Stimulated activated CD8-positive, alpha-beta memory T cell treated with anti-CD3 and anti-CD28 coated beads, Interleukin-4, amount 100 ng/mL, for 4 hours (primary cell): ENCODE measurements around the gene CEND1.
A peak's percentile ranks its signal among the peaks of the same experiment; 100 is the strongest.

ENCODE experiments used
- DNase-seq, 2 donors: peaks; one replicate each; pipeline ENCODE4 v3.0.0-alpha.2; 2020; ENCODE audit warnings: low read depth in 2 of 2, low spot score in 1 of 2

CEND1 gene

GRCh38 chr11:796565-797295 is 6.8 kb upstream of the CEND1 start:
- no peak for DNase-seq

DNA sequence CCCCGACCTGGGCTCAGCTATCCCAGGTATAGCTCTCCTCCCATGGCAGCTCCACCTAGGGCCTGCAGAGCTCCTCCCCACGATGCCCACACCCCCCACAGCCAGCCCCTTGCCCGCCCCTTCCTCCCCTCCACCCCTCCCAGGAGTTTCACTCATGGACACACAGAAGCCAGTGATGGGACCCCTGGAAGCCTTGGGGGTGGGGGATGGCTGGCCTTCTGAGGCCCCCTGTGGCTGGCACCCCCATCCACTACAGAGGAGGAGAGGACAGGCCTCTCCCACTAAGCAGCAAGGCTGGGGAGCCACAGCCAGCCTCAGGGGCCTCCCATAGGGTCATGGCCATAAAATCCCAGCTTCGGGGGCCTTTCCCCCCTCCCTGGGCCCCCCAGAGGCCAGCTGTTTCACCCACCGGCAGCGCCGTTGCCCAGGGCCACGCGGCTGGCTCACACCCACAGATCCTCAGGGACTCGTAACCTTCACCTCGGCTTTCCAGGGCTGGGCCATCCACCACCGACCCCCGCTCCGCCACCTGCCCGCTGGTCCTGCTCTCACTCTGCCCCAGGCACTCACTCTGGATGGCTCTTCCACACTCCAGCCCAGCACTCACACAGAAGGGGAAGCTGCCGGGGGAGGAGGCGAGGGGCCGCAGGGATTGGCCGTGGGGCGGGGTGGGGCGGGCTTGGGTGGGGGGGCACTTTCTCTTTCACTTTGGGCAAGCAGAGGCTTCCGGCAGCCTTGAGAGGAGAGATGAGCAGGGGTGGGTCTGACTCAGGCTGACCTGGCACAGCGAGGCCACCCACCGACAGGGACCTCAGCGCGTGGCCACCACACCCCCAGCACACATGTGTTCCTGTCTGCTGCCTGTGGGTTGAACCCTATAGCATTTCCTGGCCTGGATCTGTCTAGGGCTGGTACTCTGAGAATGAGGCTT is 6.0 kb upstream of the CEND1 start:
- peak; percentile 62 to 77 for DNase-seq

DNA sequence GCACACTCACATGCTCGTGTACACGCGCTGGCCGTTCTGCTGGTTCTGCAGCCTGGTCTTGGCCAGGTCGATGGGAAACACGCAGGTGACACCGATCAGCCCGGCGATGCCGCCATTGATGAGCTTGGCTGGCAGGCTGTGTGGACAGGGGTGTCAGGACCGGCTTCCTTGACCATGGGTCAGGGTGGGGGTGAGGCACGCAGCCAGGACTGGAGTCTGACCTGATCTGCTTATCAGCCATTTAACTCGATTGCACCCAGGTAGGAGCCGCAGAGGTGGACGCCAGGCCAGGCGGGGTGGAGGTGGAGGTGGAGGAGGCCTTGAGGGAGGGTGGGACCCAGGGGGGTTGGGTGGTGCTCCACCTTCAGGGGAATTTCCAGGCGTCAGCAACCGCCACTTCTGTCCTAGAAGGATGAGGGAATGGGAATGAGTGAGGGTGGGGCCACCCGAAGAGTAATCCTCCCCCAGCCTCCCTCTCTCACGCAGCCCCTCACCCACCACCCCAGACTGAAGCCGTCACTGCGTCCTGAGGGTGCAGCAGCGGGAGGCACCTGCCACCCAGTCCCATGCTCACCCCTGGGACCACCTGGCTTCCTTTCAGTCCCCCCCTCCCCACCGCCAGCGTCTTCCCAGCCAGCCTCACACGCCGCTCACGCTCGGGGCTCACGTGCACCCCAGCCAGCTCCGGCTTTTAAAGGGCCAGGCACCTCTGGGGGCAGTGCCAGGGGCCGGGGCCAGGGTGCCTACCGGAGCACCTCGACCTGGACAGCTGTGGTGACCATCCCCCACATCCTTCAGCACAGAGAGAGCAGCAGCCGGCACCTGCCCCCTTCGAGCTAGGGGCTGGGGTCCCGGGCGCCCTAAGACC is 5.1 kb upstream of the CEND1 start:
- DNase-seq = no peak

DNA sequence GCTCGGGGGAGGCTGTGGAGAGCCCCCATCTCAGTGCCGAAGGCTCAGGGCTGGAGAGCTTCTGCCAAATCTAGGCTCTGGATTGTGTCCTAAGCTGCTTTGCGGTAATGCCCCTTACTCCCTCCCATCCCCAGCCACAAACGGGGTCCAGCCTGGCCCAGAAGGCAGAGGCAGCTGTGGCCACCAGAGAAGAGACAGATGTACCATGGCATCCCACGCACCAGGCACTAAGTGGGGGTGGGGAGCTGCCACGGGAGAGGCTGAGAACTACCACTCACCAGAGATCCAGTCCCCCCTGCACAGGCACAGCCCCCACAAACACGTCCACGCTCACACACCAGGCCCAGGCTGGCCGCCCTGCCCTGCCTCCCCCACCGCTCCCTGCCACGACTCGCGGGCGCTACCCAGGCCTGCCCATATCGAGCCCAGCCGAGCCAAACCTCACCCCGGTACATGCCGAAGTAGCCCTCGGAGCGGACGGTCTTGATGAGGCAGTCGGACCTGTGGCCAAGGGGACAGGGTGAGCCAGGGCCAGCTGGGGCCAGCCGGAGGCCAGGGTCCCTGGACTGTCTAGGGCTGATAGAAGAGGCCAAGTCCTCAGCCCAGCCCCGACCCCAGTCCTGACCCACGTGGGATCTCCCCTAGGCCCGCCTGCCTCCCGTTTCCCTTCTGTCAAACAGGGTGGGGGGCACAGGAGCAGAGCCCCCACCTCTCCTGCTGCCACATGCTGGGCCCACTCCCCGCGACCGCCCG is 4.3 kb upstream of the CEND1 start:
- DNase-seq = no peak

DNA sequence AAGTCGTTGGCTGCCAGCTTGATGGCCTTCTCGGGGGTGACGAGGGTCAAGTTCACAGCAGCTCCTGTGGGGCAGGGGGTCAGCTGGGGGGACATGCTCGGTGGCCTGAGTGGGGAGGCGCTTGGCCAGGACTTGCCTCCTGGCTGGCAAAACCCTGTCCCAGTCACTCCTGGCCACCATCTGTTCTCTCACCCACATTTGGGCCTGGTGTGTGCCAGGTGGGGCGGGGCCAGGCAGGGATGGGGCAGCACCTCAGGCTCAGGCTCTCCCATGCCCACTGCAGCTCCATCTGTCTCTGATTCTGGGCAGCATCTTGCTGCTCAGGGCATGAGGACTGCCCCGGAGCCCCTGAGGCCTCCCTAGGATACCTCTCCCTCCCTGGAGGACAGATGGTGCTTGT is 3.7 kb upstream of the CEND1 start:
- DNase-seq = no peak

- no peak for DNase-seq
Measured at GRCh38 chr11:792873-793272, 3.0 kb upstream of the CEND1 start.

- DNase-seq = no peak
Measured at GRCh38 chr11:792535-792821, 2.6 kb upstream of the CEND1 start.

DNA sequence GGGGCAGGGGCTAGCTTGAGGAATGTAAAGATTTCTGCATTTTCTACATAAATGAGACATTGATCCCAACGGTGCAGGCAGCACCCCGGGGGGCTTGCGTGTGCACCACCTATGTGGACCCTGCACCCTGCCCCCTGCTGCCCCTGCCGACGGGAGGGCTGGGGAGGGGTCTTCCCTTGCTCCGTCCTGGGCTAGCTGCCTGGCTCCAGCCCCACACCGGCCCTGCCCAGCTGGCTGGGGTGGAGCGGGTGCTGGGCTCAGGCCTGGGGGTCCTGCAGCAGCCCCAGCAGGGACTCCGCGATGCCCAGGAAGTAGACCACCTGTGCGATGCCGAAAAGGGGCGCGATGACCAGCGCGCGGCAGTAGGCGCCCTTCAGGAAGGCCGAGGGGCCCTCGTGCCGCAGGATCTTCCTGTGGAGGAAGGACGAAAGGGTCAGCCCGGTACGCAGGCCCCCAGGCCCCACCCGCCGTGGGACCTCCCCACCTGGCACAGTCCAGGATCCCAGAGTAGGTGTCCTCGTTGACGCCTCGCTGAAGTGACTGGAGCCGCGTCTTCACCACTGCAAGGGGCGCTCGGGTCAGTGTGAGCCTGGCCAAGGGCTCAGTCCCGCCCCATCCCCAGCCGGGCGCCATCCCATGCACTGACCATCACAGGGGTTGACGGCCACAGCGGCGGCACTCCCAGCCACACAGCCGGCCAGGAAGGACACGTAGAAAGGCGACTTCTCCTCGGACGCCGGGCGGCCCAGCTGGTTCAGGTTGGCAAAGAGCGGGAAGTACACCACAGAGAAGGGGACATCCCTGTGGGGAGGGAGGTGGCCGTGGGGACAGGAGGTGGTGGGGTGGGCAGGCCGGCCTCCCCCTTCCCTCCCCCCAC is 2.0 kb upstream of the CEND1 start:
- no peak for DNase-seq

GRCh38 chr11:790721-791564 is 1.1 kb upstream of the CEND1 start:
- no peak for DNase-seq

DNA sequence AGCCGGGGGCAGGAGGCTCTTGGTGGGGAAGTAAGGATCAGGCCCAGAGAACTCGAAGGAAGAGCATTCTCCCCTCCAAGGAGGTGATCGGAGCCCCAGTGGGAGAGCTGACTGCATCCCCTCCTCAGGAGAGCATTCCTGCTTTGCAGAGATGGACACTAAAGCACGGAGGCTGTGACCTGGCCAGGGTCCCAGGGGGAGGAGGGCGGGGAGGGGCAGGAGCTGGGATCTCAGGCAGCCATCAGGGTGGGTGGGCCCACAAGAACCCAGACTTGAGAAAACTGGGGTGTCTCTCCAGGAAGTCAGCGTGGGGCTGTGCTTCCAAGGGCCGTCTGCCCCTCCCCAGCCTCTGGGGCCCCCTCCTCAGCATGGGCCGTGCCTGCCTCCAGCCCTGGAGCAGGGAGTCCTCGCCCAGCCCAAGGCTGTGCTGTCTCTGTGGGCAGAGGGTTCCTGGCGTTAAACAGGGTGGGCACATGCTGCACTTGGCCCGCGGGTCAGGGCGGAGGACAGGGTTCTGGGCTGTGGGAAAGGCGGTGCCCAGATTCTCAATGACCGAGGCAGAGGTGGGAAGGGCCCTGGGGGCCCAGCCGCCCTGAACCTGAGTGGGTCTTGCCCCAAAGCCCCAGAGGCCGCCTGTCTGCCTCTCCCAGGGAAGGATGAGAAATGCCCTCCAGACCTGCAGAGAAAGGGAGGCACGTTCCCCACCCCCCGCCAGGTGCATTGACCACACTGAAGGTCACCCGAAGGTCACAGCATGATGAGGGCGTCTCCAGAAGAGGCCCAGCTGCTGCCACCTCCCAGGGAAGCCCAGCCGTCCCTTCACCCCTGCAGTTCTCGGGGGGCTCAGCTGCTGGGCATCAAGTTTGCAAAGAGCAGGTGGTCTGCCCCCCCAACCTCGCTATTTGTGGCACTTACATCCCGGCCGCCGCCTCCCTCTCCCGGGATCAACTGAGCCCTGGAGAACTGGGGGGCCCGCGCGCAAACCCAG is 643 bp downstream of the CEND1 start:
- DNase-seq = no peak

- DNase-seq = no peak
Measured at GRCh38 chr11:788009-788640, 1.8 kb downstream of the CEND1 start.

GRCh38 chr11:787084-787675 is 2.7 kb downstream of the CEND1 start:
- no peak for DNase-seq

DNA sequence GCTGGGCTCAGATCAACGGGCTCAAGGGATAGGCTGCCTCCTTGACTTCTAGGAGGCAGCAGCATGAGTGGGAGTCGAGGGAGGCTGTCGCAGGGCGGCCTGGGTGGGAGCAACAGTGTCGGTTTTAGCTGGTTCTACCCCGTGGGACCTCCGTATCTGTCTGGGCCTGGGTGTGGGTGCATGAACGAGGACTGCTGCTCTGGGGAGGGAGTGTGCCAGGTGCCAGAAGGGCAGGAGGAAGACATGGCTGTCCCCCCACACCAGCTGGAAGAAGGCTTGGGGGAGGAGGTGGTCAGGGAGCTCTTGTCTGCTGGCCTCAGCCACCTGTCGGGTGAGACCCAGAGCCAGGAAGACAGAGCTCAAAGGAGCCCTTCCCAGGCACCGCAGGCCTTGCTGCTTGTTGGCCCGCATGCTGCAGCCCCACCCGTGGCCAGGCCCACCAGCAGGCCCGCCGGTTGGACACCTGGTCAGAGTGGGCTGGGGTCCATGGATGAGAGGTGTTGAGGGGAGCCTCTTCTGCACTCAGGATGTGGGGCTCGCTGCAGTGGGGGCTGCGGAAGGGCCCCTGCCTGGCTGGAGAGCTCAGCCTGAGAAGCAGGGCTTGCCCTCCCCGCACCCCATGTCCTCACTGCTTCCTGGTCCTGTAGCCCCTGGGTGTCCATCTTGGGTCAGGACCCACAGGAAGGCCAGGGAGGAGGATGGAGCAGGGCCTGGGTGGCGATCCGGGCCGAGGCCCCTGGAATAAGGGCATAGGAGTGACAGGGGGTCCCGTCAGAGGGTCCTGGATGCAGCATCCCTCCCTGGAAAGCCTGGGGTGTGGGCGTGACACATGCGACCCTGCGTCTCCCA is 3.4 kb downstream of the CEND1 start:
- DNase-seq = no peak

DNA sequence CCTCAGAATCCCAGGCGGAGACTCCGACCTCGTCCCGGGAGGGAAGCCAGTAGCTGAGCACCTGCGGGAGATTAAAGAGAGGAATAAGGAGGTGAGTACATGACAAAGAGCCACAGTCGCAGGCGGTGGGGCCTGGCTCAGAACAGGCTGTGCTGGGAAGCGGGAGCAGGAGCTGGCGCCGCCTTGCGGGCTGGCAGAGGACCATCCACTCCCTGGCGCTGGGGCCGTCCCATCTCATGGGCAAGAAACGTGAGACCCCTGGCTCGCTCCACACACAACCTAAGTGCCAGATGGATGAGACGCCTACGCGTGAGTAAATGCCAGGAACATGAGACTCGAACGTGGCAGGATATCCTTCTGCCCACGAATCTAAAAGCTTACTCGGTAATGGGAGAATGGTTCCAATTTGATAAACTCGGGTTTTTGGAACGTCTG is 6.3 kb downstream of the CEND1 start:
- no peak for DNase-seq

DNA sequence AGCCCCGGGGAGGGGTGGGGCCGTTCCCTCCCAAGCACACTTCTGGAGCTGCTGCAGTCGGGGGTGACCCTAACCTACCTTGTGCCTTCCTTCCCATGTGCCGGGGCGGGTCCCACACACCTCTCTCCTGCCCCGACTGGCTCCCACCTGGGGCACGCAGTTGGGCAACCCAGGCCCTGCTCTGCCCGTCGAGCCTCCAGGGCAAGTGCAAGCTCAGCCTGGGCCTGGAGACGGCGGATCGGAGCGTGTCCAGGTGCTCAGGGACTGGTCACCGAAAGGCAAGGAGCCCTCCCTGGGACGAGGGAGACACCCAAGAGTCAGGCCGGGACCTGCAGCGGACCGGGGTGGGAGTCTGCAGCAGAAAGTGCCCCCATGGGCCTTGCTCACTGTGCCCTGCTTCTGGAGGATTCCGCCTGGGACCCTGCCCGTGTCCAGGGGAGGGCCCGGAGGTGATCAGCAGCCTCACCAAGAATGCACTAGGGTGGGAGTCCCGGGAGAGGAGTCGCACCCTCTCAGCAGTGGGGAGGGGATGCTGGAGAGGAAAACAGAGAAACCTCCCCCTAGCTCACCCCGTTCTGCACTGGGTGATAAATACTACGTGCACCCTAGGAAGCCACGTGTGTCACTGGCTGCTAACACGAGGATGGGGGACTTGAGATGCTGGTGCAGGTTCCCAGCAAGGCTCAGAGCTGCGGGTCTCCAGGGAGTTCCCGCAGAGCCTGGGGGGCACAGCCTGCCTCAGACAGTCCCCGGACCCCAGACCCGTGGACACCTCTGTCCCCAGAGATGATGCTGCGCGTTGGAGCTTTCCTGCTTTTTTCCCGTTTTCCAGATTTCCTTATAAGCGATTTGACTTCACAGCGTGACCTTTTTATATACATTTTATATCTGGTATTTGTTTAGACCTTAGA is 7.4 kb downstream of the CEND1 start:
- no peak for DNase-seq
